Keratinocyte (primary cell): ENCODE results near the gene MTHFD1L. TPM values are rescaled to one million over a fixed set of nuclear protein-coding genes. Genes with fewer than 3 reads are reported as not detected.

ENCODE experiments used
- DNase-seq: peaks from one replicate; pipeline ENCODE4 v3.0.0-alpha.2; 2011; ENCODE audit warnings: low read depth, missing footprints, low spot score
- FAIRE-seq: peaks from 2 replicates; lab custom pipeline; 2011; peaks lifted over from hg19 to GRCh38; lab: Jason Lieb, UNC
- H2AFZ ChIP-seq: 2 replicates; pipeline ENCODE4 v1.6.0; 2012; ENCODE audit warnings: low read length, control low read depth, inconsistent platforms; ENCODE audit not compliant: control insufficient read depth
- H3K27ac ChIP-seq: 2 replicates; pipeline ENCODE4 v1.5.1; 2011; ENCODE audit warnings: low read length; ENCODE audit not compliant: control insufficient read depth, insufficient read depth
- H3K27me3 ChIP-seq: 3 replicates; pipeline ENCODE4 v1.6.0; 2011; ENCODE audit warnings: low read length; ENCODE audit not compliant: control insufficient read depth, insufficient read depth; ENCODE audit errors: extremely low read depth
- H3K36me3 ChIP-seq, 2 experiments: 2 replicates in 1 of 2; 3 replicates in 1 of 2; pipeline ENCODE4 v1.5.1; 2011; ENCODE audit warnings: low read length in 2 of 2, mild to moderate bottlenecking in 1 of 2; ENCODE audit not compliant: control insufficient read depth in 2 of 2, insufficient read depth in 2 of 2; ENCODE audit errors: extremely low read depth in 1 of 2
- H3K4me1 ChIP-seq: 3 replicates; pipeline ENCODE4 v1.5.1; 2011; ENCODE audit warnings: low read length; ENCODE audit not compliant: control insufficient read depth, insufficient read depth; ENCODE audit errors: extremely low read depth
- H3K4me2 ChIP-seq: 3 replicates; pipeline ENCODE4 v1.6.0; 2011; ENCODE audit warnings: low read depth, low read length; ENCODE audit not compliant: control insufficient read depth, insufficient read depth; ENCODE audit errors: extremely low read depth
- H3K4me3 ChIP-seq, 3 experiments: fragments of 200-600 bp in 1 of 3; sonication (generic) in 1 of 3; 2 replicates in 2 of 3; 3 replicates in 1 of 3; pipeline ENCODE4 v1.5.1; 2011 to 2016; ENCODE audit warnings: low read length in 3 of 3, mild to moderate bottlenecking in 3 of 3, control low read depth in 2 of 3, inconsistent platforms in 1 of 3, low read depth in 1 of 3, mixed read lengths in 1 of 3, mixed run types in 1 of 3, moderate library complexity in 1 of 3; ENCODE audit not compliant: control insufficient read depth in 2 of 3, insufficient read depth in 2 of 3; ENCODE audit errors: extremely low read depth in 1 of 3
- H3K79me2 ChIP-seq: 2 replicates; pipeline ENCODE4 v1.6.0; 2012; ENCODE audit warnings: low read length; ENCODE audit not compliant: control insufficient read depth, insufficient read depth
- H3K9ac ChIP-seq: 3 replicates; pipeline ENCODE4 v1.6.0; 2011; ENCODE audit warnings: low read length; ENCODE audit not compliant: control insufficient read depth, insufficient read depth; ENCODE audit errors: extremely low read depth
- H3K9me1 ChIP-seq: 3 replicates; pipeline ENCODE4 v1.6.0; 2011; ENCODE audit warnings: low read length; ENCODE audit not compliant: control insufficient read depth, insufficient read depth; ENCODE audit errors: extremely low read depth
- H3K9me3 ChIP-seq: 2 replicates; pipeline ENCODE4 v1.5.1; 2012; ENCODE audit warnings: low read depth, low read length; ENCODE audit not compliant: control insufficient read depth
- H4K20me1 ChIP-seq: 3 replicates; pipeline ENCODE4 v1.6.0; 2011; ENCODE audit warnings: low read length; ENCODE audit not compliant: control insufficient read depth, insufficient read depth; ENCODE audit errors: extremely low read depth
- EZH2 ChIP-seq: IDR thresholded peaks from one replicate; pipeline ENCODE4 v1.6.1; 2012; ENCODE audit warnings: inconsistent platforms, mild to moderate bottlenecking, low read length, moderate library complexity
- dilution Hi-C: fragments of 300-500 bp; cut with MboI; formaldehyde crosslinking; loops from one replicate; pipeline ENCODE4 v1.7.0; 2020; ENCODE audit warnings: low sequenced_read_pairs; ENCODE audit not compliant: extremely low pct_ligation_motif_present
- polyA plus RNA-seq, 5 experiments: library from polyadenylated mRNA; depleted of rRNA in 3 of 5; stranded (reverse) in 3 of 5; stranded (forward) in 1 of 5; unstranded in 1 of 5; fragments of >200 nt; gene quantifications; 1 replicate in 1 of 5; 2 replicates in 3 of 5; 3 replicates in 1 of 5; pipeline versions ENCODE4 v1.2.1 to v1.2.3, GENCODE V29; 2011 to 2012; ENCODE audit warnings: missing spikeins in 2 of 5, low read depth in 1 of 5, low replicate concordance in 1 of 5
- TF ChIP-seq, protein P1 (sequence below), 3 experiments: IDR thresholded peaks in 1 of 3; conservative IDR thresholded peaks in 1 of 3; optimal IDR thresholded peaks in 1 of 3; 2 replicates in 2 of 3; 3 replicates in 1 of 3; pipeline versions ENCODE3 to v1.5.1; 2011; ENCODE audit warnings: low read length in 3 of 3, mild to moderate bottlenecking in 3 of 3, moderate library complexity in 2 of 3, control low read depth in 1 of 3, inconsistent platforms in 1 of 3; ENCODE audit not compliant: insufficient read depth in 2 of 3; ENCODE audit errors: extremely low read depth in 1 of 3

MTHFD1L gene
- polyA plus RNA-seq, 1 donor (not counting 4 experiments of a cell fraction or from before 2014, with no cell fraction given): 38.0 TPM

DNA sequence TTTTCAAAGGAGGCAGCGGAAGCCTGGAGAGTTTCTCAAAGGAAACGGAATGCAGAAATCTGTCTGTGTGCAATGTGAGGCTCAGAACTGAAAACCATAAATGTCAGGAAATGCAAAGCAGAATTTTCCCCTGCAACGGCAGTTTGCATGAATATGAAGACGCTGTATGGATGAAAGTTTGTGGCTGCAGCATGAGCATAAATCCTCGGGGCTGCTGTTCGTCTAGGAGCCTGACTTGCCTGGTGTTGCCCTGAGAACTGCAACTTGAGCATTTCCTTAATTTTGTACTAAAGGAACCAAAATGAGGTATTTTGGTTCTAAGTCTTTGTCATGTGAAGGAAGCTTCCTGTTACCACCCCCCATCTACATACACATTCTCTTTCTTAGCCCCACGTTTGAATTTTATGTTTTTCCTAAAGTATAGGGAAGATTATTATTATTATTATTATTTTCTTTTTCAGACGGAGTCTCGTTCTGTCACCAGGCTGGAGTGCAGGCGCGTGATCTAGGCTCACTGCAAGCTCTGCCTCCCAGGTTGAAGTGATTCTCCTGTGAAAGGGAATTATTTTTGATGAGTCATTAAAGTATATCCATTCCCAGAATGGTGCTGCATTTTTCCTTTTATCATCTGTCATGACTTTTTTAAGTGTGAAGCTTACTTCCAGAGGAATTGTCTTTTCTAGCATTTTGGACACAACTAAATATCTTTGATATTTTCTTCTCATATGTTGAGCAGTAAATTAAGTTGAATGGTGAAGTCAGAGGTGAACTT, 33.1 kb downstream of the MTHFD1L start:
- Histone ChIP-seq H3K27me3 (no peaks in the 10 kb centered on the region), H3K4me1 (peaks cover 6% of the 10 kb centered on the region), H3K9me3 (no peaks in the 10 kb centered on the region), H3K27ac (no peak overlapping the region), H3K4me3 (no peak overlapping the region), H3K79me2 (no peaks in the 10 kb centered on the region), H3K9me1 (no peaks in the 10 kb centered on the region), H2AFZ (no peak overlapping the region), H3K36me3 (peaks cover 2 to 26% of the 10 kb centered on the region in 2 experiments), H3K4me2 (no peak overlapping the region), H4K20me1 (no peaks in the 10 kb centered on the region), H3K9ac (no peak overlapping the region)
- DNase-seq: no peak
- no peak for FAIRE-seq
- dilution Hi-C loops: no loop called here
- TF ChIP-seq EZH2: no peak
- TF ChIP-seq, protein P1, sequence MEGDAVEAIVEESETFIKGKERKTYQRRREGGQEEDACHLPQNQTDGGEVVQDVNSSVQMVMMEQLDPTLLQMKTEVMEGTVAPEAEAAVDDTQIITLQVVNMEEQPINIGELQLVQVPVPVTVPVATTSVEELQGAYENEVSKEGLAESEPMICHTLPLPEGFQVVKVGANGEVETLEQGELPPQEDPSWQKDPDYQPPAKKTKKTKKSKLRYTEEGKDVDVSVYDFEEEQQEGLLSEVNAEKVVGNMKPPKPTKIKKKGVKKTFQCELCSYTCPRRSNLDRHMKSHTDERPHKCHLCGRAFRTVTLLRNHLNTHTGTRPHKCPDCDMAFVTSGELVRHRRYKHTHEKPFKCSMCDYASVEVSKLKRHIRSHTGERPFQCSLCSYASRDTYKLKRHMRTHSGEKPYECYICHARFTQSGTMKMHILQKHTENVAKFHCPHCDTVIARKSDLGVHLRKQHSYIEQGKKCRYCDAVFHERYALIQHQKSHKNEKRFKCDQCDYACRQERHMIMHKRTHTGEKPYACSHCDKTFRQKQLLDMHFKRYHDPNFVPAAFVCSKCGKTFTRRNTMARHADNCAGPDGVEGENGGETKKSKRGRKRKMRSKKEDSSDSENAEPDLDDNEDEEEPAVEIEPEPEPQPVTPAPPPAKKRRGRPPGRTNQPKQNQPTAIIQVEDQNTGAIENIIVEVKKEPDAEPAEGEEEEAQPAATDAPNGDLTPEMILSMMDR (optimal IDR thresholded peaks at IDR 0.05 in 1 of 3, IDR thresholded peaks at IDR 0.05 in 1 of 3, conservative IDR thresholded peaks at IDR 0.05 in 1 of 3; ENCODE audit: extremely low read depth in 1 of 3, insufficient read depth in 2 of 3, low read length in 3 of 3): no peak

DNA sequence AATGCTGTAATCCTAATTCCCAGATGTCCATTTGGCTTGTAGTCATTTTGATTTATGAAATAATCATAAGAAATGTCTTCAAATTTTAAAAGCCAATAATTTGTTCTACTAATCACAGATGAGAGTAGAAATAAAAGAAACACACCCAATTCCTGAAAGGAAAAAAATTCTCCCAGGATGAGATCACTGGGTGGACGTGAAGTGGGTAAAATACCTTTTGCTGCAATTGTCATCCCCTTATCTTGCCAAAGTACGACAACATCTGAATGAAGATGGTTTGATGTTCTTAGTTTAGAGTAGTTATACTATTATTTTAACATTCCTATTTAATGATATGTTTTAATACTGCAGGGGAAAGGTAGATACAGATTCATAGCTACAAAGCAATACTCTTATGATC, 33.7 kb downstream of the MTHFD1L start:
- Histone ChIP-seq H3K4me3 (no peak overlapping the region), H2AFZ (no peak overlapping the region), H3K9me1 (no peaks in the 10 kb centered on the region), H3K27ac (no peak overlapping the region), H3K9me3 (no peaks in the 10 kb centered on the region), H3K4me1 (peaks cover 6% of the 10 kb centered on the region), H3K36me3 (peaks cover 2 to 26% of the 10 kb centered on the region in 2 experiments), H3K9ac (no peak overlapping the region), H4K20me1 (no peaks in the 10 kb centered on the region), H3K79me2 (no peaks in the 10 kb centered on the region), H3K27me3 (no peaks in the 10 kb centered on the region), H3K4me2 (no peak overlapping the region)
- dilution Hi-C loops: no loop called here
- FAIRE-seq: no peak
- no peak for DNase-seq
- TF ChIP-seq EZH2: no peak
- TF ChIP-seq, protein P1 (optimal IDR thresholded peaks at IDR 0.05 in 1 of 3, IDR thresholded peaks at IDR 0.05 in 1 of 3, conservative IDR thresholded peaks at IDR 0.05 in 1 of 3; ENCODE audit: extremely low read depth in 1 of 3, insufficient read depth in 2 of 3, low read length in 3 of 3): no peak
